Hematopoietic multipotent progenitor cell treated with erythropoietin and hydrocortisone succinate and interleukin-3 and kit ligand, for 6 days (in vitro differentiated cells): ENCODE measurements around the gene SUPT6H.
"Not testable (repeated sequence)": the region's sequence is repeated elsewhere in the genome, so short reads cannot be mapped to it uniquely, and the experiment has no call there.

Experiments used
- DNase-seq: peaks from one replicate; pipeline ENCODE4 v3.0.0-alpha.2; 2015

SUPT6H gene

DNA sequence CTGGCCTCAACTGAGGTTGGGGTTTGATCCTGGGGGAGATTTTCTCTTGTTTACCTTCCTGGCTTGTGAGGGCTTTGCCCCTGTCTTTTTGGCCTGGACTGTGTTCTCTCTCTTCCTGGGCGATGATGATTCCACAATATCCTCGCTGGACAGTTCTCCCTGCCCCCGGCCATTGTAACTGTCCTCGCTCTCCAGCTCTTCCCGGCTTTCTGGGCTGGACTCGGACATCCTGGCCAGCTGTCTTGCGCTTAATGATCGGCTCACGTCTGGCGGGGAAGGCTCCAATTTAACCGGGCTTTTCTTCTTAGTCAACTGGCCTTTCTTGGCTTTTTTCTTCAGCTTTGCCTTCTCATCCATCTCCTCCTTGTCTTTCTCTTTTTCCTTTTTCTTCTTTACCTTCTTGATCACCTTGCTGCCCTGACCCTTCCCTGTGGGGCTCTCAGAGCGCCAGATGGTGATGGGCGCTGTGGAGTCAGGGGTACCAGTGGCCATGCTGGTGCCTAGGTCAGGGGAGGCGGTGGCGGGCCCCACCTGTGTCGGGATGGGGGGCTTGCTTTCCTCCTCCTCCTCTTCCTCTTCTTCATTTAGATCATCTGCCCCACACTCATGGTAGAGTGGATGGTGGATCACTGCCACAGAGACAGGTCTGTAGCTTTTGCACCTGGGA is 41.7 kb downstream of the SUPT6H start:
- no peak for DNase-seq

- no peak for DNase-seq
Measured at GRCh38 chr17:28704219-28704858, 42.3 kb downstream of the SUPT6H start.

DNA sequence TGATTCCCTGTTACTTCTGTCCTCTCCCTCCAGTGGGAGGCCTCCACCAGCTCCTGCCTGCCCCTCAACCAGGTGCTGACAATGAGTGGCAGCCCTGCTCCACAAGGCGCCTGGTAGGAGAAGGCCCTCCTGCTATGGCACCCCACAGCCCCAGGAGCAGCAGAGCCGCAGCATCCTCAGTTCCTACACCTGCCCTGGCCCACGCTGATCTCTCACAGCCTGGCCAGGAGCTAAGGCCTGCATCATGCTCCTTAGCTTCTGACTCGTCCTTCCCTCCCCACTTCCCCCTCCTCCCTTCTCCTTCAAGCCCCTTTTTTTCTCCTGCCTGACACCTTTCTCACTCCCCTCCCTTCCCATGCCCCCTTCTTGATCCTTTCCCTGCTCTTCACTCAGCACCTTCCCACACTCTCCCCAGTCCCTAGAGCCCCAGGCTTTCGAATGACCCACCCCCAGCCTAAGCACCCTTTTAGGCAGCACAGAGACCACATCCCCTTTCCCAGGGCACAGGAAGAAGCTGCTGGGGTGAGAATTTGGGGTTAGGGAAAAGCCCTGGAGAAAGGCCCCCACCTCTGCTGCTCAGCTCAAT is 43.2 kb downstream of the SUPT6H start:
- DNase-seq = no peak

DNA sequence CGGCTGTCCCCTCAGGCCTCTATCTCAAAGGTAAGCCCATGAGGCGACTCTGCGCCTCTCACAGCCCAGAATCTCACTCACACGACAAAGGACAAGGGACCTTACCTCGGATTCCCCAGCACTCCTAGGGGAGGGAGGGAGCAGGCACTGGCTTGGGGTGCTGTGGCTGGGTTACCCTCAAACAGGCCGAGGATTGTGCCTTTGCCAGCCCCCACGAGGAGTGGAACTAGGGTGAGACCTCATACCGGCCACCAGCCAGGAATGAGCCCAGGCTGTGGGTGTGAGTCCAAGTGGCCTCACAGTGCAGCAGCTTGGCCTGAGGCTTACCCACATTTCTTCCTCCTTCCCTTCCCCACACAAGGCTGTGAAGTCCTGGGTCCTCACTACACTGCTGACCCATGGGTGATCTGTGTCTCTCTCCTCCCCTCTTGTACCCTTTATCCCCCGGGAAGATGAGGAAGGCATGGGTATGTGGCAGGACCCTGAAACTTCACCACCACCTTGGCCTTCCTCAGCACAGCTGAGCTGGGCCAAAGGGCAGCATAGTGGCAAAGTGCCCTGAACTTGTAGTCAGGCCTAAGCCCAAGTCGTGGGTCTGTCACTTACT is 43.8 kb downstream of the SUPT6H start:
- no peak for DNase-seq

GRCh38 chr17:28706471-28707338 is 44.7 kb downstream of the SUPT6H start:
- DNase-seq = no peak

DNA sequence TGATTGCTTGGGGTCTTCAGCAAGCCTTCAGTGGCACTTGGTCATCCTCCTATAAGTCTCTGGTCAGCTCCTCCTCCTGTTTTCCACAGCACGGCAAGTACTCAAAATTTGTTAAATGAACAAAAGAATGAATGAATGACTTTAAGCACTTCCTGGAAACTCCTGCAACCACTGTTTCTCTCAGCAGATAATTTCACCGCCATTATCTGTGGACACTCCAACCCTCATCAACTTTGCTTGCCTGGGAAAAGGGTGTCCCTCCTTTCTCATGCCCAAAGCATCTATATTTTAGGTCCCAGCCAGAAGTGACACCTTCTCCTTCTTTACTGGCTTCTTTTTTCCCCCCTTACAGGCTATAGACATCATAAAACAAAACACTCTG is 45.3 kb downstream of the SUPT6H start:
- no peak for DNase-seq

DNA sequence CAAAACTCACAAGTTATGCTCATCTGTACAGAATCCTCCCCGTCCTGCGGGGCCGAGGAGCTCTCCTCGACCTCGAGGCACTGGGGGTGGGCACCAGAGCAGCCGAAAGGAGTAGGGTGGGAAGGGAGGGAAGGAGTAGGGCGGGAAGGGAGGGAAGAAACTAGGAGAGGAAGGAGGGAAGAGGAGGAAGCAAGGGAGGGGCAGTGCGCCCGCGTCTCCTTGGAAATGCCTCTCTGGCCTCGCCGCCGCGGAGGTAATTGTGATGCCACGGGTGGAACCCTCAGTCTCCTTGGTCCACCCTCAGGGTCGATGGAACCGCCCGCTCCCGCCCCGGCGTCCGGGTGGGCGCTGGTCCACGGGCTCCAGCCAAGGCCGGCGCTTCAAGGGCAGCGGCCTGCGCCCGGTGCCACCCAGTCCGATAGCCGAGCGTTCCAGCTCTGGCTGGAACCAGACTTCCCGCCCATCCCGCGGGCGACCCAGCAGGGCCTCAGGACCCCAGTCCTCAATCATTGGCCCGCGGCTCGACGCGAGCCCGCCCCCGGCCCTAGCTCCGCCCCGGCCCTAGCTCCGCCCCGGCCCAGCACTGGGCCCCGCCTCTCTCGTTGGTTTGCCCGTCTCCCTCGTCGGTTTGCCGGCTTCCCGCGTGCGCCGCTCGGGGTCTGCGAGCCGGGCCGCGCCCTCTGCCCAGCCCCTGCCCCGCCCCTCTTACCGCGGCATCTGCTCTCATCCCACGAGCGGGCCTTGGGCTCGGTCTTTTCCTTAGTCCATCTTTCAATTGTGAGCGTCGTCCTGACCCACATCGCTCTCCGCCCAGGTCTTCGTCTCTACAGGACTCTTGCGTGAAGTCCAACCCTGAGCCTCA is 49.1 kb downstream of the SUPT6H start:
- DNase-seq = peak; percentile 93

DNA sequence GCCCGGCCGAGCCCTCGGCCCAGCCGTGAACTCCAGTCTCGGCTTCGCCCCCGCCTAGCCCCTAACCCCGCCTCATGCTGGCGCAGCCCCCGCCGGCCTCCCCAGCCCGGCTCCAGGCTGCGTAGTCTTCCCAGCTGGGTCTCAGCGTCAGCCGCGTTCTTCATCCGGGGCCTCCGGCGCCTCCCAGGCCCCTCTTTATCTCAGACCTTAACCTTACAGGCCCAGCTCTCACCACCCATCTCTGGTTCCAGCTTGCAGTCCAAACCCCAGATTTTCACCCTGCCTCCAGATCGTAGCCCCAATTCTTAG is 49.7 kb downstream of the SUPT6H start, which contains the start of gene PROCA1:
Gene PROCA1 (minus strand): TSS at position 166 of the 309 bp plus-strand sequence. CDS start 228 bp downstream, outside the sequence.
- DNase-seq = peak; percentile 78

DNA sequence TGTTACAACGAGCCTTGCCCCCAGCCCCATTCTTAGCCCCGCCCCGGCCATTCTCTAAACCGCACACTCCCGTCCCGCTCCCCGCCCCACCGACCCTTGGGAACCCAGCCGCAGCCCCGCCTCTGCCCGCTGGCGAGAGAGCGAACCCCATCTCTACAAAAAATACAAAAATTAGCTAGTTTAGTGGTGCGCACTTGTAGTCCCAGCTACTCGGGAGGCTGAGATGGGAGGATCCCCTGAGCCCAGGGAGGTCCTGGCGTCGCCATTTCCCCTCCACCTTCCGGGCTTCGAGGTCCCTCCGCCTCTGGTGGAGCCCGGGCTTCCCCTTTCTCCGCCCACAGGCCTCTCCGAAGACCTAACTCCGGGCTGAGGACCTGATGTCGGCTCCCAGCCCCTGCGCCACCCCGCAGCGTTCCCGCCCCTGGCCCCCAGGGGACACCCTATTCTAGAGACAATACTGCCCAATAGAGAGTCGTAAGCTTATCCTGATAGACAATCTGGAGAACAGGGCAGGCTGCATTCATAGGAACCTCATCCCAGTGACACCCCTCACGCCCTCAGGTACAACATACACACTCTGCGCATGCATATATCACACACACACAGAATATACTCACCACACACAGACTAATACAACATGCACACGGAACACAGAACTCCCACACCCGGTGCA is 50.2 kb downstream of the SUPT6H start:
- peak; percentile 80 for DNase-seq

- DNase-seq = no peak
Measured at GRCh38 chr17:28712705-28713415, 50.9 kb downstream of the SUPT6H start.

DNA sequence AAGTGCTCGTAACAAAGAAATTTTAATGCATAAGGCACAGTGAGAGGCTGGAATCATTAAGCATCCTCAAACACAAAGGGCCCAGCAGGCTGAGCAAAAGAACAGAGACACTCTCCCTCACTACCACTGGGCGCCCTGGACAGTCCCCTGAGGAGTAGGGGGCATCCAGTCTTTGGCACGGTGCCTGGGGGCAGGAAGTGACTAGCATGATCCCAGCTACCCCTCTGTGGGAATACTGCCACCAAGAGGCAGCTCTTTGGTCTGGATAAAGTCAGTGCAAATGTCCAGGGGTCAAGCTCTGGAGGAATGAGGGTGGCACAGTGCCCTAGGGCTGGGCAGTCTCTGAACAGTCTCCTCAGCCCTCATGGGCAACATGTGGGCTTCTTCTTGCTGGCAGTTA is 52.3 kb downstream of the SUPT6H start:
- no peak for DNase-seq

DNA sequence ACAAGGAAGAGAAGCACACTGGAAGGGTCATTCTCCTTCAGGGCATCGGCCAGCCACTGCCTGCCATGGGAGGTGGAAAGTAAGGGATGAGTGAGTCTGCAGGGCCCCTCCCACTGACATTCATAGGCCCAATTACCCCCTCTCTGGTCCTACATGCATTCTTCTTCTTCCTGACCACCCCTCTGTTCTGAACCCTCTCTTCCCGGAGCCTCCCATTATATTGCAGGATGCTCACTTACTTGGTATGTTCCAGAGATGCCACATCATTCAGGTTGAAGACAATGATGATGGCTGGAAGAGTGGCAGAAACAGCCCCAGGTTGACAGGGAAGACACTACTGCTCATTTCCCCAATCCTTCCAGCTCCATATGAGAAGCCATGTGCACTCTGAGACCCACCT is 53.2 kb downstream of the SUPT6H start:
- DNase-seq = no peak

- no peak for DNase-seq
Measured at GRCh38 chr17:28716740-28717577, 55.0 kb downstream of the SUPT6H start.

GRCh38 chr17:28717578-28718332 is 55.8 kb downstream of the SUPT6H start, which contains the start of gene RAB34:
Gene RAB34 (minus strand): TSS chr17:28717868. CDS start chr17:28717266, 602 bp downstream.
- peak; percentile 63 for DNase-seq

DNA sequence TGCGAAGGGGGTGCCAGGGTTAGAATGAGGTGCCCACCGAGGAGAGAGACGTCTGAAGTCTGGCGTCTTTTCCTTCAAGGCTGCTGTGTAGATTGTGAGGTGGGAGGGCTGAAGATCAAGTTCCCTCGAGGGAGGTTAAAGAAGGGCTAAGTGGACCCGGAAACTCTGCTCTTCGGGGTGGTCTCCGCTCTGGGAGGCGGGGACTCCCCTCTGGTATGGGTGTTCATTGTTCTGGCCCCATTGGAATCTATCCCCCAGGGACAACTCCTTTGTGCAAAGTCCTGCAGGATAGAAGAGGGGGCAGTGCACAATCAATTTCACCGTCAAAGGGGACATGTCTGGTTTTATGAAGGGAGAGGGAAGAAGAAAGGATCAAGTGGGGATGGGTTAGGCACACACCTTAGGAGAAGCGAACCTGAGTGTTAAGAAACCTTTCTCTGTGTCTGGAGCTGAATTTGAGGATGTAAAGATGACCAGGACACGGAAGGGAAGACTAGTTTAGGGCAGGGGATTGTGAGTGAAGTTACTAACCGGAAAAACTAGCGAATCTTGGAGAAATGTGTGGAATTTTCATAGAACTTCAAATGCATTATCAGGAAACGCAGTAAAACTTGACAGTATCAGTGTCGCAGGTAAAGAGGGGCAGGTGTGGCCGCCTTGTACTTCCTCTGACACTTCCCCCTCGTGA is 56.5 kb downstream of the SUPT6H start:
- DNase-seq = no peak

DNA sequence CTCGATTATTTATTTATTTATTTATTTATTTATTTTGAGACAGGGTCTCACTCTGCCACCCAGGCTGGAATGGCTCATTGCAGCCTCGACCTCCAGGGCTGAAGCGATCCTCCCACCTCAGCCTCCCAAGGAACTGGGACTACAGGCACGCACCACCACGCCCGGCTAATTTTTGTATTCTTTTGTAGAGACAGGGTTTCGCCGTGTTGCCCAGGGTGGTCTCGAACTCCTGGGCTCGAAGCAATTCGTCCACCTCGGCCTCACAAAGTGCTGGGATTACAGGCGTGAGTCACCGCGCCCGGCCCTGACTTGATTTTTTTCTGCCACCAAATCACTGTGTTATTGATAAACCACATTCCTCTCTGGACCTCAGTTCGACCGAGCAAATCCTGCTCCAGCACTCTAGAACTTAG is 57.0 kb downstream of the SUPT6H start:
- no peak for DNase-seq

- peak; percentile 65 for DNase-seq
Measured at GRCh38 chr17:28720247-28720996, 58.4 kb downstream of the SUPT6H start.

DNA sequence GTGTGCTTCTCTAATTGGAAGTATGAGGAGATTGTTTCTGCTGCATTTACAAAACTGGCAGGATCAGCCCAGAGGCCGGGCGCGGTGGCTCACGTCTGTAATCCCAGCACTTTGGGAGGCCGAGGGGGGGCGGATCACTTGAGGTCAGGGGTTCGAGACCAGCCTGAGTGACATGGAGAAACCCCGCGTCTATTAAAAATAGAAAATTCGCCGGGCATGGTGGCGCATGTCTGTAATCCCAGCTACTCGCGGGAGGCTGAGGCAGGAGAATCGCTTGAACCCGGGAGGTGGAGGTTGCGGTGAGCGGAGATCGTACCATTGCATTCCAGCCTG is 59.0 kb downstream of the SUPT6H start:
- DNase-seq = not testable (repeated sequence)
